HepG2 (cell line): ENCODE results near the gene TSPAN31. TPM values are rescaled to one million over a fixed set of nuclear protein-coding genes. Genes with fewer than 3 reads are reported as not detected.
A peak's percentile ranks its signal among the peaks of the same experiment; 100 is the strongest.

Experiments
- CBX2 ChIP-seq, 2 experiments: fragments of 200-600 bp in 1 of 2; sonication (generic); formaldehyde crosslinking in 1 of 2; IDR thresholded peaks; 2 replicates each; pipeline versions ENCODE4 v1.7.0 to v1.8.1; 2018 to 2022; ENCODE audit warnings: low read depth in 2 of 2, low read length in 1 of 2, mild to moderate bottlenecking in 1 of 2, missing genetic modification reagents in 1 of 2
- CEBPG ChIP-seq: IDR thresholded peaks from 2 replicates; pipeline ENCODE4 v1.6.1; 2016
- HOXA3 ChIP-seq: sonication (generic); formaldehyde crosslinking; IDR thresholded peaks from 2 replicates; pipeline ENCODE4 v1.5.0; 2020; ENCODE audit warnings: missing genetic modification reagents
- JDP2 ChIP-seq: sonication (generic); formaldehyde crosslinking; IDR thresholded peaks from 2 replicates; pipeline ENCODE4 v1.8.1; 2022; ENCODE audit warnings: missing genetic modification reagents, borderline replicate concordance
- KDM2A ChIP-seq: sonication (generic); formaldehyde crosslinking; IDR thresholded peaks from 2 replicates; pipeline ENCODE4 v1.4.0; 2020; ENCODE audit warnings: low read depth, missing genetic modification reagents, borderline replicate concordance
- MEF2D ChIP-seq: sonication (generic); formaldehyde crosslinking; IDR thresholded peaks from 2 replicates; pipeline ENCODE4 v1.5.1; 2020; ENCODE audit warnings: mild to moderate bottlenecking, missing genetic modification reagents
- MEIS1 ChIP-seq: sonication (generic); formaldehyde crosslinking; IDR thresholded peaks from 2 replicates; pipeline ENCODE4 v1.9.0; 2021; ENCODE audit warnings: mild to moderate bottlenecking, missing genetic modification reagents, moderate library complexity, borderline replicate concordance
- NCOA1 ChIP-seq: sonication (generic); formaldehyde crosslinking; IDR thresholded peaks from 2 replicates; pipeline ENCODE4 v1.9.0; 2021; ENCODE audit warnings: missing genetic modification reagents
- POLR2AphosphoS2 ChIP-seq: IDR thresholded peaks from 2 replicates; pipeline ENCODE4 v1.6.1; 2011; ENCODE audit warnings: low read depth, low read length, improper control_type of control experiment
- TCF7L2 ChIP-seq: IDR thresholded peaks from 2 replicates; pipeline ENCODE4 v1.6.1; 2011; ENCODE audit warnings: mild to moderate bottlenecking, low read depth, low read length, moderate library complexity
- THAP11 ChIP-seq: IDR thresholded peaks from 2 replicates; pipeline ENCODE4 v1.6.1; 2016; ENCODE audit warnings: missing biosample characterization, missing genetic modification reagents
- ZBTB38 ChIP-seq: sonication (generic); formaldehyde crosslinking; IDR thresholded peaks from 2 replicates; pipeline ENCODE4 v1.5.1; 2020; ENCODE audit warnings: mild to moderate bottlenecking, missing genetic modification reagents
- ZFAT ChIP-seq: sonication (generic); formaldehyde crosslinking; conservative IDR thresholded peaks from 2 replicates; pipeline ENCODE4 v1.8.1; 2023; ENCODE audit warnings: missing genetic modification reagents, inconsistent platforms
- ZNF12 ChIP-seq: sonication (generic); formaldehyde crosslinking; IDR thresholded peaks from 2 replicates; pipeline ENCODE4 v1.5.0; 2020; ENCODE audit warnings: missing genetic modification reagents
- ZNF616 ChIP-seq: sonication (generic); formaldehyde crosslinking; IDR thresholded peaks from 2 replicates; pipeline ENCODE4 v1.5.0; 2020; ENCODE audit warnings: low read depth, mild to moderate bottlenecking, missing genetic modification reagents
- polyA plus RNA-seq, 8 experiments: library from polyadenylated mRNA; depleted of rRNA in 3 of 8; stranded (reverse) in 7 of 8; unstranded in 1 of 8; fragments of >200 nt; fragmentation: Illumina TruSeq in 4 of 8; extraction: Trizol in 4 of 8; gene quantifications; 2 replicates each; pipeline versions ENCODE4 v1.2.1 to v1.2.3, GENCODE V29; 2011 to 2016; ENCODE audit warnings: low read depth in 4 of 8, missing spikeins in 1 of 8, mixed read lengths in 1 of 8; ENCODE audit not compliant: insufficient read depth in 1 of 8
- total RNA-seq, 5 experiments: library from RNA; depleted of rRNA; stranded (reverse); fragments of >200 nt; fragmentation: Illumina TruSeq; extraction: Trizol; gene quantifications; 2 replicates each; pipeline ENCODE4 v1.2.3, GENCODE V29; 2016; ENCODE audit warnings: low read depth in 1 of 5
- TF ChIP-seq, protein P1 (sequence below): sonication (generic); formaldehyde crosslinking; IDR thresholded peaks from 2 replicates; pipeline ENCODE4 v1.4.0; 2020; ENCODE audit warnings: missing genetic modification reagents, borderline replicate concordance
- TF ChIP-seq, protein P2 (sequence below): sonication (generic); formaldehyde crosslinking; IDR thresholded peaks from 2 replicates; pipeline ENCODE4 v1.4.0; 2020; ENCODE audit warnings: missing genetic modification reagents
- TF ChIP-seq, protein P3 (sequence below): sonication (generic); formaldehyde crosslinking; IDR thresholded peaks from 2 replicates; pipeline ENCODE4 v1.8.1; 2023; ENCODE audit warnings: mild to moderate bottlenecking, moderate library complexity, missing genetic modification reagents

TSPAN31 gene
- total and polyA plus RNA-seq, 2 of the 13 experiments (the other 11 are each of a cell fraction or from before 2014, with no cell fraction given): 10.4 to 24.6 TPM

DNA sequence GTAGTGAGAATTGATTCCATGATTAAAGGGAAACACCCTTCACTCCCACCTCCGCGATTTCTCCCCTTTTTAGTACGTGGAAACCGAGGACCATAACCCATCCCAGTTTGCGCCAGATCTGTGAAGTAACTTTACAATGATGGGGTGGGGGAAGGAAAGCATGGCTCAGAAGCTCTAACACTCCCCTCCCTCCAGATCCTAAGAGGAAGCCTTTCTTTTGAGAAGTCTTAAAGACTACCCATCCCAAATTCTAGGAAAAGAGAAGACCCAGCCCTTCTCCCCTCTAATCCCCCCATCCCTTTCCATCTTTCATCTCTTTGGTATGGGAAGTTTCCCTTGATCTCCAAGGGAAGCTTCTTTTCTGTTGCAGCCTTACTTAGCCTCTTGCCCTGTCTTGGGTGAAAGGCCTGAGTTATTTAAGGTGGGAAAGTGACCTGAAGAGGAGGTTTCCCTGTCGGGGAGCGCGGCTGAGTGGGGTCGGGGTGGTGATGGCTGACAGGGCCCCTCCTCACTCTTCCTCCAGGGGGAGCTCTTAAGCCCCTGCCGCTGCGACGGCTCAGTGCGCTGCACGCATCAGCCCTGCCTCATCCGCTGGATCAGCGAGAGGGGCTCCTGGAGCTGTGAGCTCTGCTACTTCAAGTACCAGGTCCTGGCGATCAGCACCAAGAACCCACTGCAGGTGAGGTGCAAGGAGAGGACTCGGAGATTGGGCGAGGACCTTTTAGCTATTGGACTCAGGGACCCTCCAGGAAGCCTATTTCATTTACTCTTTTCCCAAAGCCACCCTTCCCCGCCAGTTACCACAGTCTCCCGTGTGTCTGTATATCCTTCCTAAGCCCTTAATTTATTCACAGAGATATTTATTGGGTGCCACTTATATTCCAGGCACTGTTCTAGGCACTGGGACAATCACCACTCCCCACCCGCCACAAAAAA is 11.8 kb downstream of the TSPAN31 start (continued):
- TF ChIP-seq, protein P1, sequence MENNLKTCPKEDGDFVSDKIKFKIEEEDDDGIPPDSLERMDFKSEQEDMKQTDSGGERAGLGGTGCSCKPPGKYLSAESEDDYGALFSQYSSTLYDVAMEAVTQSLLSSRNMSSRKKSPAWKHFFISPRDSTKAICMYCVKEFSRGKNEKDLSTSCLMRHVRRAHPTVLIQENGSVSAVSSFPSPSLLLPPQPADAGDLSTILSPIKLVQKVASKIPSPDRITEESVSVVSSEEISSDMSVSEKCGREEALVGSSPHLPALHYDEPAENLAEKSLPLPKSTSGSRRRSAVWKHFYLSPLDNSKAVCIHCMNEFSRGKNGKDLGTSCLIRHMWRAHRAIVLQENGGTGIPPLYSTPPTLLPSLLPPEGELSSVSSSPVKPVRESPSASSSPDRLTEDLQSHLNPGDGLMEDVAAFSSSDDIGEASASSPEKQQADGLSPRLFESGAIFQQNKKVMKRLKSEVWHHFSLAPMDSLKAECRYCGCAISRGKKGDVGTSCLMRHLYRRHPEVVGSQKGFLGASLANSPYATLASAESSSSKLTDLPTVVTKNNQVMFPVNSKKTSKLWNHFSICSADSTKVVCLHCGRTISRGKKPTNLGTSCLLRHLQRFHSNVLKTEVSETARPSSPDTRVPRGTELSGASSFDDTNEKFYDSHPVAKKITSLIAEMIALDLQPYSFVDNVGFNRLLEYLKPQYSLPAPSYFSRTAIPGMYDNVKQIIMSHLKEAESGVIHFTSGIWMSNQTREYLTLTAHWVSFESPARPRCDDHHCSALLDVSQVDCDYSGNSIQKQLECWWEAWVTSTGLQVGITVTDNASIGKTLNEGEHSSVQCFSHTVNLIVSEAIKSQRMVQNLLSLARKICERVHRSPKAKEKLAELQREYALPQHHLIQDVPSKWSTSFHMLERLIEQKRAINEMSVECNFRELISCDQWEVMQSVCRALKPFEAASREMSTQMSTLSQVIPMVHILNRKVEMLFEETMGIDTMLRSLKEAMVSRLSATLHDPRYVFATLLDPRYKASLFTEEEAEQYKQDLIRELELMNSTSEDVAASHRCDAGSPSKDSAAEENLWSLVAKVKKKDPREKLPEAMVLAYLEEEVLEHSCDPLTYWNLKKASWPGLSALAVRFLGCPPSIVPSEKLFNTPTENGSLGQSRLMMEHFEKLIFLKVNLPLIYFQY (CRISPR knock-in tag): no peak
- TF ChIP-seq HOXA3 (CRISPR knock-in tag) (peak; percentile 63), CEBPG (CRISPR knock-in tag) (no peak), ZNF616 (CRISPR knock-in tag) (0 out of 2 replicates have a peak, but pooled peaks have one; percentile 35), CBX2 (IDR thresholded peaks at IDR 0.05; ENCODE audit: low read depth, low read length) (no peak), CBX2 (CRISPR knock-in tag; IDR thresholded peaks at IDR 0.05; ENCODE audit: low read depth) (no peak), JDP2 (CRISPR knock-in tag) (no peak), TCF7L2 (no peak), POLR2AphosphoS2 (no peak), MEF2D (CRISPR knock-in tag) (no peak), ZFAT (CRISPR knock-in tag) (no peak), MEIS1 (peak; percentile 59; the same call in 1 of the 2 replicates), THAP11 (peak; percentile 26; the same call in 1 of the 2 replicates), ZNF12 (CRISPR knock-in tag) (peak; percentile 68; the same call in 1 of the 2 replicates), ZBTB38 (CRISPR knock-in tag) (peak; percentile 89), KDM2A (peak; percentile 66; the same call in 1 of the 2 replicates), NCOA1 (CRISPR knock-in tag) (no peak)
- TF ChIP-seq, protein P2, sequence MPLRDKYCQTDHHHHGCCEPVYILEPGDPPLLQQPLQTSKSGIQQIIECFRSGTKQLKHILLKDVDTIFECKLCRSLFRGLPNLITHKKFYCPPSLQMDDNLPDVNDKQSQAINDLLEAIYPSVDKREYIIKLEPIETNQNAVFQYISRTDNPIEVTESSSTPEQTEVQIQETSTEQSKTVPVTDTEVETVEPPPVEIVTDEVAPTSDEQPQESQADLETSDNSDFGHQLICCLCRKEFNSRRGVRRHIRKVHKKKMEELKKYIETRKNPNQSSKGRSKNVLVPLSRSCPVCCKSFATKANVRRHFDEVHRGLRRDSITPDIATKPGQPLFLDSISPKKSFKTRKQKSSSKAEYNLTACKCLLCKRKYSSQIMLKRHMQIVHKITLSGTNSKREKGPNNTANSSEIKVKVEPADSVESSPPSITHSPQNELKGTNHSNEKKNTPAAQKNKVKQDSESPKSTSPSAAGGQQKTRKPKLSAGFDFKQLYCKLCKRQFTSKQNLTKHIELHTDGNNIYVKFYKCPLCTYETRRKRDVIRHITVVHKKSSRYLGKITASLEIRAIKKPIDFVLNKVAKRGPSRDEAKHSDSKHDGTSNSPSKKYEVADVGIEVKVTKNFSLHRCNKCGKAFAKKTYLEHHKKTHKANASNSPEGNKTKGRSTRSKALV (CRISPR knock-in tag): 0 out of 2 replicates have a peak, but pooled peaks have one; percentile 8
- TF ChIP-seq, protein P3, sequence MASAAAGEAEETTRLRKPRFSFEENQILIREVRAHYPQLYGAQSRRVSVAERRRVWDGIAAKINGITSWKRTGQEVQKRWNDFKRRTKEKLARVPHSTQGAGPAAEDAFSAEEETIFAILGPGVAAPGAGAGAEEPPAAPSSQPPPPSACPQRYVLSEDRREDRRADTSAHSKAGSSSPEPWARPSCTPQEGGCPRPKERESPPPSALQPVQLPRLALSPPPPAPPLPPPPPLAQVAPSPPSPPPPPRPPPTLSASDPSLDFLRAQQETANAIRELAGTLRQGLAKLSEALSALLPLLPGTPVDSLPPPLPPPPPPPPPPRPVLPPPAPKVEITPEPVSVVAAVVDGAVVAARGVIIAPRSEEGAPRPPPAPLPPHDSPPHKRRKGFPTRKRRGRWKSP (CRISPR knock-in tag): 0 out of 2 replicates have a peak, but pooled peaks have one; percentile 34
